NCI-H2107 treated with DMSO at 0.1 percent for 48 hours (cell line): ENCODE measurements around the gene TUBB8B.
"Not testable (repeated sequence)": the region's sequence is repeated elsewhere in the genome, so short reads cannot be mapped to it uniquely, and the experiment has no call there.

ENCODE experiments used
- DNase-seq: peaks from one replicate; lab custom pipeline; 2025; ENCODE audit not compliant: unreplicated experiment; lab: John Stamatoyannopoulos, UW

Gene TUBB8B

GRCh38 chr18:49176-49665 lies at the start of gene TUBB8B:
Gene TUBB8B, minus strand, starts transcription at chr18:49615. Its CDS starts 58 bp downstream, at chr18:49557.
- DNase-seq: not testable (repeated sequence)

- DNase-seq: not testable (repeated sequence)
Measured at GRCh38 chr18:97252-97914, 48.0 kb upstream of the TUBB8B start.

- not testable (repeated sequence) for DNase-seq
Measured at GRCh38 chr18:96767-97131, 47.3 kb upstream of the TUBB8B start.

- DNase-seq: not testable (repeated sequence)
Measured at GRCh38 chr18:96101-96766, 46.8 kb upstream of the TUBB8B start.

GRCh38 chr18:95580-95979 lies 46.2 kb upstream of the TUBB8B start:
- not testable (repeated sequence) for DNase-seq

GRCh38 chr18:93897-94408 lies 44.5 kb upstream of the TUBB8B start:
- not testable (repeated sequence) for DNase-seq

GRCh38 chr18:91561-91960 lies 42.1 kb upstream of the TUBB8B start:
- not testable (repeated sequence) for DNase-seq

- DNase-seq: not testable (repeated sequence)
Measured at GRCh38 chr18:90396-91193, 41.2 kb upstream of the TUBB8B start.

GRCh38 chr18:89124-89523 lies 39.7 kb upstream of the TUBB8B start:
- DNase-seq: not testable (repeated sequence)

- DNase-seq: not testable (repeated sequence)
Measured at GRCh38 chr18:84801-85200, 35.4 kb upstream of the TUBB8B start.

GRCh38 chr18:82626-83209 lies 33.3 kb upstream of the TUBB8B start:
- DNase-seq: not testable (repeated sequence)

- not testable (repeated sequence) for DNase-seq
Measured at GRCh38 chr18:80881-81280, 31.5 kb upstream of the TUBB8B start.

GRCh38 chr18:80202-80601 lies 30.8 kb upstream of the TUBB8B start:
- DNase-seq: not testable (repeated sequence)

GRCh38 chr18:75525-76160 lies 26.2 kb upstream of the TUBB8B start:
- not testable (repeated sequence) for DNase-seq

GRCh38 chr18:73181-73777 lies 23.9 kb upstream of the TUBB8B start:
- not testable (repeated sequence) for DNase-seq

- DNase-seq: not testable (repeated sequence)
Measured at GRCh38 chr18:67701-68100, 18.3 kb upstream of the TUBB8B start.

- DNase-seq: not testable (repeated sequence)
Measured at GRCh38 chr18:64279-64678, 14.9 kb upstream of the TUBB8B start.

GRCh38 chr18:63656-64055 lies 14.2 kb upstream of the TUBB8B start:
- not testable (repeated sequence) for DNase-seq

GRCh38 chr18:54388-54787 lies 5.0 kb upstream of the TUBB8B start:
- not testable (repeated sequence) for DNase-seq

- DNase-seq: not testable (repeated sequence)
Measured at GRCh38 chr18:48696-49095, 719 bp downstream of the TUBB8B start.
